PC-9 (cell line): ENCODE results near the gene PPP2R5E.

Source experiments
- EZH2 ChIP-seq: fragments of 200-600 bp; sonication (generic); IDR thresholded peaks from 2 replicates; pipeline ENCODE4 v1.8.0; 2017; ENCODE audit warnings: antibody characterized with exemption, low read depth
- TF ChIP-seq, protein P1 (sequence below): fragments of 200-600 bp; sonication (generic); conservative IDR thresholded peaks from 2 replicates; pipeline ENCODE4 v1.6.1; 2017; ENCODE audit warnings: mixed run types, antibody characterized with exemption, mild to moderate bottlenecking, moderate library complexity

DNA sequence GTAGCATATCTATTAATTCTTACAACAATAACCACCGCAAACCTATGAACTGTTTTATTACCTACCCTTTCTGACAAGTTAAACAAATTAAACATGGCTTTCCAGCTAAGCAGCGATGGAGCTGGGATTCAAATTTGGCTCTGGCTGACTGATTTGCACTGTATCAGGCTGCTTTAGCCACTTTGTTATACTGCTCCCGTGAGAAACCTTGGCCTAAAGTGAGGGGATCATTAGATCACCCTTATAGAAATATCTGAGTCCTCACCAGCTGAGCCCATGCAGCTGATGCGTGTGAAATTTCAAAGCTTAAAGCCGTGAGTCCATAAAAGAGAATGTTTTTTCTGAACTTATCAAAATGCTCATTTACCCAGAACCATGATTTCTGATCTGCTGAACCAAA lies 216.3 kb downstream of the PPP2R5E start:
- TF ChIP-seq, protein P1, sequence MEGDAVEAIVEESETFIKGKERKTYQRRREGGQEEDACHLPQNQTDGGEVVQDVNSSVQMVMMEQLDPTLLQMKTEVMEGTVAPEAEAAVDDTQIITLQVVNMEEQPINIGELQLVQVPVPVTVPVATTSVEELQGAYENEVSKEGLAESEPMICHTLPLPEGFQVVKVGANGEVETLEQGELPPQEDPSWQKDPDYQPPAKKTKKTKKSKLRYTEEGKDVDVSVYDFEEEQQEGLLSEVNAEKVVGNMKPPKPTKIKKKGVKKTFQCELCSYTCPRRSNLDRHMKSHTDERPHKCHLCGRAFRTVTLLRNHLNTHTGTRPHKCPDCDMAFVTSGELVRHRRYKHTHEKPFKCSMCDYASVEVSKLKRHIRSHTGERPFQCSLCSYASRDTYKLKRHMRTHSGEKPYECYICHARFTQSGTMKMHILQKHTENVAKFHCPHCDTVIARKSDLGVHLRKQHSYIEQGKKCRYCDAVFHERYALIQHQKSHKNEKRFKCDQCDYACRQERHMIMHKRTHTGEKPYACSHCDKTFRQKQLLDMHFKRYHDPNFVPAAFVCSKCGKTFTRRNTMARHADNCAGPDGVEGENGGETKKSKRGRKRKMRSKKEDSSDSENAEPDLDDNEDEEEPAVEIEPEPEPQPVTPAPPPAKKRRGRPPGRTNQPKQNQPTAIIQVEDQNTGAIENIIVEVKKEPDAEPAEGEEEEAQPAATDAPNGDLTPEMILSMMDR, result no peak
- TF ChIP-seq EZH2, result no peak
